C4-2B (cell line): ENCODE results near the gene RAB17.

ENCODE experiments used
- ZFX ChIP-seq: fragments of 450-650 bp; IDR thresholded peaks from 2 replicates; pipeline ENCODE4 v1.6.1; 2017
- TF ChIP-seq, protein P1 (sequence below): fragments of 450-650 bp; conservative IDR thresholded peaks from 2 replicates; pipeline ENCODE4 v1.5.1; 2017; ENCODE audit warnings: mild to moderate bottlenecking

GRCh38 chr2:237603718-237604362, 13.3 kb upstream of the RAB17 start:
- TF ChIP-seq, protein P1, sequence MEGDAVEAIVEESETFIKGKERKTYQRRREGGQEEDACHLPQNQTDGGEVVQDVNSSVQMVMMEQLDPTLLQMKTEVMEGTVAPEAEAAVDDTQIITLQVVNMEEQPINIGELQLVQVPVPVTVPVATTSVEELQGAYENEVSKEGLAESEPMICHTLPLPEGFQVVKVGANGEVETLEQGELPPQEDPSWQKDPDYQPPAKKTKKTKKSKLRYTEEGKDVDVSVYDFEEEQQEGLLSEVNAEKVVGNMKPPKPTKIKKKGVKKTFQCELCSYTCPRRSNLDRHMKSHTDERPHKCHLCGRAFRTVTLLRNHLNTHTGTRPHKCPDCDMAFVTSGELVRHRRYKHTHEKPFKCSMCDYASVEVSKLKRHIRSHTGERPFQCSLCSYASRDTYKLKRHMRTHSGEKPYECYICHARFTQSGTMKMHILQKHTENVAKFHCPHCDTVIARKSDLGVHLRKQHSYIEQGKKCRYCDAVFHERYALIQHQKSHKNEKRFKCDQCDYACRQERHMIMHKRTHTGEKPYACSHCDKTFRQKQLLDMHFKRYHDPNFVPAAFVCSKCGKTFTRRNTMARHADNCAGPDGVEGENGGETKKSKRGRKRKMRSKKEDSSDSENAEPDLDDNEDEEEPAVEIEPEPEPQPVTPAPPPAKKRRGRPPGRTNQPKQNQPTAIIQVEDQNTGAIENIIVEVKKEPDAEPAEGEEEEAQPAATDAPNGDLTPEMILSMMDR = no peak
- TF ChIP-seq ZFX = no peak
